ENCODE measurements around the gene LMO4.

The LMO4 gene

GRCh38 chr1:87362063-87362833, 33.6 kb downstream of the LMO4 start:
- DNase-seq: no peak

- DNase-seq: no peak
Observed at GRCh38 chr1:87362834-87363426, 34.2 kb downstream of the LMO4 start.

GRCh38 chr1:87367549-87367948, 38.9 kb downstream of the LMO4 start:
- DNase-seq: no peak

- no peak for DNase-seq
Observed at GRCh38 chr1:87368907-87369306, 40.2 kb downstream of the LMO4 start.

GRCh38 chr1:87369736-87370478, 41.2 kb downstream of the LMO4 start:
- no peak for DNase-seq

- DNase-seq: no peak
Observed at GRCh38 chr1:87370544-87370943, 41.9 kb downstream of the LMO4 start.

- no peak for DNase-seq
Observed at GRCh38 chr1:87379306-87379705, 50.6 kb downstream of the LMO4 start.

- no peak for DNase-seq
Observed at GRCh38 chr1:87386217-87386790, 57.6 kb downstream of the LMO4 start.

- DNase-seq: no peak
Observed at GRCh38 chr1:87388411-87388810, 59.7 kb downstream of the LMO4 start.

- no peak for DNase-seq
Observed at GRCh38 chr1:87389011-87389410, 60.3 kb downstream of the LMO4 start.

GRCh38 chr1:87389546-87389945, 60.9 kb downstream of the LMO4 start:
- DNase-seq: no peak

- no peak for DNase-seq
Observed at GRCh38 chr1:87392248-87393192, 63.8 kb downstream of the LMO4 start.

- DNase-seq: no peak
Observed at GRCh38 chr1:87393445-87394085, 64.9 kb downstream of the LMO4 start.

- no peak for DNase-seq
Observed at GRCh38 chr1:87394513-87394912, 65.8 kb downstream of the LMO4 start.

GRCh38 chr1:87394982-87395381, 66.3 kb downstream of the LMO4 start:
- DNase-seq: no peak
